GM23248 (cell line): ENCODE measurements around the gene KRT3.

Source experiments
- EZH2 ChIP-seq: fragments of 200-600 bp; sonication (generic); IDR thresholded peaks from 2 replicates; pipeline ENCODE4 v1.6.1; 2018; ENCODE audit warnings: antibody characterized with exemption, mild to moderate bottlenecking; ENCODE audit not compliant: insufficient read depth, poor library complexity, severe bottlenecking
- EZH2phosphoT487 ChIP-seq: fragments of 200-600 bp; sonication (generic); IDR thresholded peaks from 2 replicates; pipeline ENCODE4 v1.6.1; 2018; ENCODE audit warnings: antibody characterized with exemption, moderate library complexity, mild to moderate bottlenecking, low read depth; ENCODE audit not compliant: insufficient read depth

GRCh38 chr12:52778833-52779232 lies 17.1 kb downstream of the KRT3 start:
- TF ChIP-seq EZH2 (no peak), EZH2phosphoT487 (no peak)
